ENCODE measurements around the gene EHD4. TPM values are rescaled to one million over a fixed set of nuclear protein-coding genes. Genes with fewer than 3 reads are reported as not detected.

The EHD4 gene
- polyA plus RNA-seq, 1 experiment: 19.3 TPM

DNA sequence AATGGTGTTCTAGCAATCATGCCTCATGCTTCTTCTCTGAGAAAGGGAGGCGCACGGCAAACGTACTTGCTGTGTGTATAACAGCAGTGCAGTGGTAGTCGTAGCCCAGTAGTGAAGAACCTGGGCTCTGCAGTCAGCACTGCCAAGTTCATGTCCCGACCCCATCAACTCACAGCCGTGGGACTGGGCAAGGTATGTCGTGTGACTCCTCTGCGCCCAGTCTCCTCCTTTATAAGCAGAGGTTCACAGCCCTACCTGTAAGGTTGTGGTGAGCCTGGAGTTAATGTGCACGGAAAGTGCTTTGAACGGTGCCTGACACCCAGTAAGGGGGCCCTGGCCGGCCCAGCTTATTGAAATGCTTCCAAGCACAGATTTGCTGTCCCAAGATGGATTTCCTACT lies 26.6 kb downstream of the EHD4 start:
- Histone ChIP-seq H3K27ac (ENCODE audit: low read depth, low read length) (no peak overlapping the region), H3K9me3 (ENCODE audit: control insufficient read depth, insufficient read depth, low read length) (no peaks in the 10 kb centered on the region), H3K4me3 (ENCODE audit: low read depth, low read length) (no peak overlapping the region), H3K27me3 (ENCODE audit: control insufficient read depth, insufficient read depth, low read length) (no peaks in the 10 kb centered on the region)
- TF ChIP-seq, protein P1, sequence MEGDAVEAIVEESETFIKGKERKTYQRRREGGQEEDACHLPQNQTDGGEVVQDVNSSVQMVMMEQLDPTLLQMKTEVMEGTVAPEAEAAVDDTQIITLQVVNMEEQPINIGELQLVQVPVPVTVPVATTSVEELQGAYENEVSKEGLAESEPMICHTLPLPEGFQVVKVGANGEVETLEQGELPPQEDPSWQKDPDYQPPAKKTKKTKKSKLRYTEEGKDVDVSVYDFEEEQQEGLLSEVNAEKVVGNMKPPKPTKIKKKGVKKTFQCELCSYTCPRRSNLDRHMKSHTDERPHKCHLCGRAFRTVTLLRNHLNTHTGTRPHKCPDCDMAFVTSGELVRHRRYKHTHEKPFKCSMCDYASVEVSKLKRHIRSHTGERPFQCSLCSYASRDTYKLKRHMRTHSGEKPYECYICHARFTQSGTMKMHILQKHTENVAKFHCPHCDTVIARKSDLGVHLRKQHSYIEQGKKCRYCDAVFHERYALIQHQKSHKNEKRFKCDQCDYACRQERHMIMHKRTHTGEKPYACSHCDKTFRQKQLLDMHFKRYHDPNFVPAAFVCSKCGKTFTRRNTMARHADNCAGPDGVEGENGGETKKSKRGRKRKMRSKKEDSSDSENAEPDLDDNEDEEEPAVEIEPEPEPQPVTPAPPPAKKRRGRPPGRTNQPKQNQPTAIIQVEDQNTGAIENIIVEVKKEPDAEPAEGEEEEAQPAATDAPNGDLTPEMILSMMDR (IDR thresholded peaks at IDR 0.05; ENCODE audit: low read depth, low read length): no peak
- DNase-seq (ENCODE audit: low read depth, low spot score): no peak
- POLR2A ChIA-PET: no interaction called here
- CTCF ChIA-PET: interaction anchor here (0.5 kb wide), 1 partner anchor 31 kb away, joined by 5 read pairs; no protein-coding TSS in a partner anchor

DNA sequence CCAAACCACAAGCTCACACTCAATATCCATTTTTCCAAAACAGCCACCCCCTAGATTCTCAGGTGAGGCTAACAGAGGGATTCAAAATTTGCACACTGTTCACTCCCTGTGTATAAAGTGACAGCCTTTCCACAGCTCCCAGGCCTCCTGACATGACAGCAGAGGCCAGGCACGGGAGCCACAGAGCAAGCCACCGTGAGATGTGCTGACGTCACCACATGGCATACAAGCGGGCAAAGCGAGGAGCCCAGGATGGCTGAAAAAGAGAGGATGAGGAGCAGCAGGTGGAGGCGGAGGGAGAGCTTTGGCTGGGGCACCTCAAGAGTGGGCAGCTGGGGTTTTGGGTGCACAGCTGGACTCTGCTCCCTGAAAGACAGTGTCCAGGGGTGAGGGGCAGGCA lies 27.1 kb downstream of the EHD4 start:
- H3K4me3 ChIP-seq (ENCODE audit: low read depth, low read length): no peak overlapping the region
- H3K9me3 ChIP-seq (ENCODE audit: control insufficient read depth, insufficient read depth, low read length): no peaks in the 10 kb centered on the region
- no peak for DNase-seq (ENCODE audit: low read depth, low spot score)
- H3K27ac ChIP-seq (ENCODE audit: low read depth, low read length): peak overlapping the region; percentile 99
- TF ChIP-seq, protein P1 (IDR thresholded peaks at IDR 0.05; ENCODE audit: low read depth, low read length): no peak
- H3K27me3 ChIP-seq (ENCODE audit: control insufficient read depth, insufficient read depth, low read length): no peaks in the 10 kb centered on the region
- ChIA-PET POLR2A (interaction anchor here (0.5 kb wide), 1 partner anchor 118 kb away, joined by 3 read pairs; no protein-coding TSS in a partner anchor), CTCF (no interaction called here)

DNA sequence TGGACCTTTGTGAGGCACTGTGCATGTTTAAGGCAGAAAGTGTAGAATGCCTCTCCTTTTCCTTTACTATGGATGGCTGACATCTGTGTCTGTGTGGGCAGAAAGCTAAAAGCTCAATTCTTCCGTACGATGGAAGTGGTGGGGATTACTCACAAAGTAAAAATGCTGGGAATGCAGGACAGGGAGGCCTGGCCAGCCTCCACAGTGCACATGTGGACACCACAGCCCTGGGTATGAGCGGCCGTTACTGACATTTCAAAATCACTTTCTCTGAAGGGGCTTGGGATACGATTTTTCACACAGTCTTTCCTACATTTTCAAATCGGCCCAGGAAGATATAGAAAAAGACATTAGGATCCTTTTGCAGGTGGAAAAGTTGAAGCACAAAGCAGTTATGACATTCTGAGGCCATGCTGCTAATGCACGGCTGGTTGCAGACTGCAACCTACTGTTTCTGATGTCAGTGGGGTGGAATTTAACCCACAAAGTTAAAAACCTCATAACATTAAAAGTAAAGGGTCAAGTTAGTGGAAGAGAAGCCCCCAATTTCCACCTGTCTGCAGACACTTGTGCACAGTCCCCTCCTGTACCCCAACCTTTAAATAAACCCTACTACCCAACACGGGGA lies 27.9 kb downstream of the EHD4 start:
- ChIA-PET POLR2A (interaction anchor here (0.5 to 1.0 kb wide), 3 partner anchors 14 to 119 kb away, joined by 3 to 6 read pairs (median 5); partner anchors contain the start of gene EHD4), CTCF (interaction anchor here (0.6 to 1.3 kb wide), 2 partner anchors 41 to 628 kb away, joined by 3 to 4 read pairs; no protein-coding TSS in a partner anchor)
- Histone ChIP-seq H3K9me3 (ENCODE audit: control insufficient read depth, insufficient read depth, low read length) (no peaks in the 10 kb centered on the region), H3K4me3 (ENCODE audit: low read depth, low read length) (peak overlapping the region; percentile 23), H3K27ac (ENCODE audit: low read depth, low read length) (peak overlapping the region; percentile 99), H3K27me3 (ENCODE audit: control insufficient read depth, insufficient read depth, low read length) (no peaks in the 10 kb centered on the region)
- TF ChIP-seq, protein P1 (IDR thresholded peaks at IDR 0.05; ENCODE audit: low read depth, low read length): no peak
- DNase-seq (ENCODE audit: low read depth, low spot score): peak; percentile 78

DNA sequence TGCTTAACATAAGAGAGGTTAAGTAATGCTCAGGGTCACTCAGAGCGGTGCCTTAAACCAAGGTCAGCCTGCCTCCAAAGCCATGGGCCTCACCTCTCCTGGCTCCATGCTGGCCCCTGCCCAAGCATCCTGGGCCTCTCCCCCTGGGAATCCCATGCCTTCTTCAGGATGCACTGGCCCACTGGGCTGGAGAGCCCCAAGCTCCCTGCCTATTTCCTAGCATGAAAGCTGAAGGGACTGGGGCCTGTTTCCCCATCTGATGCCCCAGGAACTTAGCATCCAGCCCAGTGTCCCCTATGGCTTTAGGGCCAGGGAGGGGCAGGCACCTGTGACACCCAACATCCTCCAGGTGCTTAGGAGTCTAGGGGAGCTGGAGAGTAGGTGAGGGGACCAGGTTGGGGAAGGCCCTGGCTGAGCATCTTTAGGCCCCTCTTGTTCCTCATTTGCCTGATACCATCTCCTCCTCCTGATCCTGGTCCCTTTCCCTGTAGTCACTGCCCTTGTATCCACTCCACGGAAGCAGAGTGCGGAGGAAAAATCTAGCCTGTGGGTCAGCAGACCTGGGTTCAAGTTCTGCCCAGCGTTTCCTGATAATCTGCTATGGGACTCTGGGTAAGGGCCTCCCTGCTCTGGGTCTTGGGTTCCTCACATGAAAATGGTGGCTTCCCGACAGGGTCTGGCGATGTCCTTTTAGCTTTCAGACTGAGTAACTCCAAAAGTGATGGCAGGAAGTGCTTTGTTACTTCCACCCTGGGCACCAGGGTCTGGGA lies 28.6 kb downstream of the EHD4 start:
- no peaks in the 10 kb centered on the region for H3K9me3 ChIP-seq (ENCODE audit: control insufficient read depth, insufficient read depth, low read length)
- no peak overlapping the region for H3K4me3 ChIP-seq (ENCODE audit: low read depth, low read length)
- no peaks in the 10 kb centered on the region for H3K27me3 ChIP-seq (ENCODE audit: control insufficient read depth, insufficient read depth, low read length)
- TF ChIP-seq, protein P1 (IDR thresholded peaks at IDR 0.05; ENCODE audit: low read depth, low read length): no peak
- peak overlapping the region; percentile 99 for H3K27ac ChIP-seq (ENCODE audit: low read depth, low read length)
- ChIA-PET POLR2A (interaction anchor here (0.8 to 1.0 kb wide), 2 partner anchors 13 to 28 kb away, joined by 5 to 6 read pairs; partner anchors contain the start of gene EHD4), CTCF (interaction anchor here (0.6 to 1.3 kb wide), 3 partner anchors 42 to 627 kb away, joined by 3 to 4 read pairs (median 3); no protein-coding TSS in a partner anchor)
- no peak for DNase-seq (ENCODE audit: low read depth, low spot score)
